Measurements from ENCODE around the gene CATSPER3.
"Not testable (repeated sequence)": the region's sequence is repeated elsewhere in the genome, so short reads cannot be mapped to it uniquely, and the experiment has no call there.

Gene CATSPER3

DNA sequence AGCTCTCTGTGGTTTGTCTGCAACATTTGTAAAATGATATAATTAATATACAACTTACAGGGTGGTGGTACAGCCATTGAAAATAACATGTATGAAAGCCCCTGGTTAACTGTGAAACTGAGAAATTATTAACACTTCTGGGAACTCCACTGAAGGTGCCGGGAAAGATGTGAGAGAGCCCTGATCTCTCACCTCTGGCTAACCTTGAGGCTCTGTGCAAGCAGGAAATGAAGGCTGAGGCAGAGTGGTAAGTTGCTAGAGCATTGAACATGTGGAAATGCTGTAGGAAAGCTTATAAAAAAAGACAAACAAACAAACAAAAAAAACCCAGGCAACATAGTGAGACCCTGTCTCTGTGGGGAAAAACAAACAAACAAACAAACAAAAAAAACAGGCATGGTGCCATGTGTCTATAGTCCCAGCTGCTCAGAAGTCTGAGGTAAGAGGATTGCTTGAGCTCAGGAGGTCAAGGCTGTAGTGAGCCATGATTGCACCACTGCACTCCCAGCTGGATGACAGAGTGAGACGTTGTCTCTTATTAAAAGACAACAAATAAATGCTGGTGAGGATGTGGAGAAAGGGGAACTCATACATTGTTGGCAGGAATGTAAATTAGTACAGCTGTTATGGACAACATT, 7.5 kb downstream of the CATSPER3 start:
- TF ChIP-seq, protein P1, sequence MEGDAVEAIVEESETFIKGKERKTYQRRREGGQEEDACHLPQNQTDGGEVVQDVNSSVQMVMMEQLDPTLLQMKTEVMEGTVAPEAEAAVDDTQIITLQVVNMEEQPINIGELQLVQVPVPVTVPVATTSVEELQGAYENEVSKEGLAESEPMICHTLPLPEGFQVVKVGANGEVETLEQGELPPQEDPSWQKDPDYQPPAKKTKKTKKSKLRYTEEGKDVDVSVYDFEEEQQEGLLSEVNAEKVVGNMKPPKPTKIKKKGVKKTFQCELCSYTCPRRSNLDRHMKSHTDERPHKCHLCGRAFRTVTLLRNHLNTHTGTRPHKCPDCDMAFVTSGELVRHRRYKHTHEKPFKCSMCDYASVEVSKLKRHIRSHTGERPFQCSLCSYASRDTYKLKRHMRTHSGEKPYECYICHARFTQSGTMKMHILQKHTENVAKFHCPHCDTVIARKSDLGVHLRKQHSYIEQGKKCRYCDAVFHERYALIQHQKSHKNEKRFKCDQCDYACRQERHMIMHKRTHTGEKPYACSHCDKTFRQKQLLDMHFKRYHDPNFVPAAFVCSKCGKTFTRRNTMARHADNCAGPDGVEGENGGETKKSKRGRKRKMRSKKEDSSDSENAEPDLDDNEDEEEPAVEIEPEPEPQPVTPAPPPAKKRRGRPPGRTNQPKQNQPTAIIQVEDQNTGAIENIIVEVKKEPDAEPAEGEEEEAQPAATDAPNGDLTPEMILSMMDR (IDR thresholded peaks at IDR 0.05; ENCODE audit: extremely low read depth, missing control alignments), result no peak
- no peak for DNase-seq (ENCODE audit: low spot score)

DNA sequence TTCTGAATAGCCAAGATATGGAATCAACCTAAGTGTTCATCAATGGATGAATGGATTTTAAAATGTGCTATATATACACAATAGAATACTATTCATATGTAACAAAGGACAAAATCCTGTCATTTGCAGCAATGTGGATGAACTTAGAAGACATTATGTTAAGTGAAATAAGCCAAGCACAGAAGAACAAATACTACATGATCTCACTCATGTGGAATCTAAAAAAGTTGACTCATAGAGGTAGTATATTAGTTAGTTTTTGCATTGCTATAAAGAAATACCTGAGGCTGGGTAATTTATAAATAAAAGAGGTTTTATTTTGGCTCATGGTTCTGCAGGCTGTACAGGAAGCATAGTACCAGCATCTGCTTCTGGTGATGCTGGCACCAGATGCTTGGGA, 8.1 kb downstream of the CATSPER3 start:
- TF ChIP-seq, protein P1 (IDR thresholded peaks at IDR 0.05; ENCODE audit: extremely low read depth, missing control alignments), result no peak
- DNase-seq (ENCODE audit: low spot score), result no peak

DNA sequence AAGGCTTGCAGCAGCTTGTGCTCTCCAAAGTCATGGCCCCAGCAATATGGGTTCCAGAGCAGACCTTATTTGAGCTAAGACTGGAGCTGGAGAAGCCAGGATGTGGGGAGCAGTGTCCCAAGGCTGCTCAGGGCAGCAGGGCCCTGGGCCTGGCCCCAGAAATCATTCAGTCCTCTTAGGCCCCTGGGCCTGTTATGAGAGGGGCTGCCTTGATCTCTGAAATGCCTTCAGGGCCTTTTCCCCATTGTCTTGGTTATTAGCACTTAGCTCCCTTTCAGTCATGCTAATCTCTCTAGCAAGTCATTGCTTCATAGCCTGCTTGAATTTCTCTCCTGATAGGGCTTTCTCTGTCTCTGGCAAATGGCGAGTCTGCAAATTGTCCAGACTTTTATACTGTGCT, 9.1 kb downstream of the CATSPER3 start:
- TF ChIP-seq, protein P1 (IDR thresholded peaks at IDR 0.05; ENCODE audit: extremely low read depth, missing control alignments), result no peak
- no peak for DNase-seq (ENCODE audit: low spot score)

DNA sequence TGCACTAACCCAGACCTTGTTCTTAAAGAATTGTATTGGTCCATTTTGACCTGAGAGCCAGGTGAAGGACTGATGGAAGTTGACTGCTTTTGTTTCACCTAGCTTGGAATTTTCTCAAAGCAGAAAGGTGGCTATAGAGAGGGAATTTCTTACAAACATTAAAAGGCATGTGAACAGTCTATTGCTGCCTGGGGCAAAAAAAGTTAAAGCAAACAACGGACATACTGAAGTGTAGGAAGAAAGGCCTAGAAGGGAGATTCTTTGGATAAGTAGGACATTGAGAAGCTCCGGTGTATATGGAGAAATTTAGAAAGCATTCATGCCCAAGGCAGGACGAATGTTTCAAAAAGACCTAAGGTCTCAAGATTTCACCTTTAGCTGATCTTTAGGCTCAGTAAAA, 11.7 kb downstream of the CATSPER3 start:
- TF ChIP-seq, protein P1 (IDR thresholded peaks at IDR 0.05; ENCODE audit: extremely low read depth, missing control alignments), result no peak

DNA sequence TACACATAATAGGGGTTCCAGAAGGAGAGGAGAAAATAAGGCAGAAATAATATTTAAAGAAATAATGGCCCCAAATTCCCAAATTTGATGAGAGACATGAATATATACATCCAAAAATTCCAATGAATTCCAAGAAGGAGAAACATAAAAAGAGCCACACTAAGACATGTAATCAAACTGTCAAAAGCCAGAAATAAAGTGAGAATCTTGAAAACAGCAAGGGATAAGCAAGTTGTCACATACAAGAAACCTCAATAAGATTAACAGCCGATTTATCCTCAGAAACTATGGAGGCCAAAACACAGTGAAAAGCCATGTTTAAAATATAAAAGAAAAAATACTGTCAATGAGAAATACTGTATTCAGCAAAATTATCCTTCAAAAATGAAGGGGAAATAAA, 14.5 kb downstream of the CATSPER3 start:
- TF ChIP-seq, protein P1 (IDR thresholded peaks at IDR 0.05; ENCODE audit: extremely low read depth, missing control alignments), result no peak
- no peak for DNase-seq (ENCODE audit: low spot score)

More for the DNA sequence above, 11.7 kb downstream of the CATSPER3 start:
- no peak for DNase-seq (ENCODE audit: low spot score)

DNA sequence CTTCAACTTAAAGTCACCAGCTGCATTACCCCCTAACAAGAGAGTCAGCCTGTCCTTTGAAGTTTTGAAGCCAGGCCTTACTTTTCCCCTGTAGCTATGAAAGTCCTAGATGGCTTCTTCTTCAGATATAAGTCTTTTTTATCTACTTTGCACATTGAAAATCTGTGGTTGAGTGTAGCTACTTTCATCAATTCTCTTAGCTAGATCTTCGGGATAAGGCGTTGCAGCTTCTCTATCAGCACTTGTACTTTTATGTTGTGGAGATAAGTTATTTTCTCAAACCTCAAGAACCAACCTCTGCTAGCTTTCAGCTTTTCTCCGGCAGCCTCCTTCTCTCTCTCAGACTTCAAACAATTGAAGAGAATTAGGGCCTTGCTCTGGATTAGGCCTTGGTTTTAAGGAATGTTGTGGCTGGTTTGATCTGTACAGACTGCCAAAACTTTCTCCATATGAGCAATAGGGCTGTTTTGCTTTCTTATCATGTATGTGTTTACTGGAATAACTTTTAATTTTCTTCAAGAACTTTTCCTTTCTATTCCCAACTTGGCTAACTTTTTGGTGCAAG, 21.6 kb downstream of the CATSPER3 start:
- no peak for DNase-seq (ENCODE audit: low spot score)
- TF ChIP-seq, protein P1 (IDR thresholded peaks at IDR 0.05; ENCODE audit: extremely low read depth, missing control alignments), result no peak

DNA sequence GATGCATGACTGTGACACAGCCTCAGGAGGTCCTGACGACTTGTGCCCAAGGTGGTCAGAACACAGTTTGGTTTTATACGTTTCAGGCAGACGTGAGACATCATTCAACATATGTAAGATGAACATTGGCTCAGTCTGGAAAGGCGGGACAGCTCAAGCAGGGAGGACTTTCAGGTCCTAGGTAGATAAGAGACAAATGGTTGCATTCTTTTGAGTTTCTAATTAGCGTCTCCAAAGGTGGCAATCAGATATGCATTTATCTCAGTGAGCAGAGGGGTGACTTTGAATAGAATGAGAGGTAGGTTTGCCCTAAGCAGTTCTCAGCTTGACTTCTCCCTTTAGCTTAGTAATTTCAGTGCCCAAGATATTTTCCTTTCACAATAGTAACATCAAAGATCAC, 22.5 kb downstream of the CATSPER3 start:
- not testable (repeated sequence) for DNase-seq (ENCODE audit: low spot score)

DNA sequence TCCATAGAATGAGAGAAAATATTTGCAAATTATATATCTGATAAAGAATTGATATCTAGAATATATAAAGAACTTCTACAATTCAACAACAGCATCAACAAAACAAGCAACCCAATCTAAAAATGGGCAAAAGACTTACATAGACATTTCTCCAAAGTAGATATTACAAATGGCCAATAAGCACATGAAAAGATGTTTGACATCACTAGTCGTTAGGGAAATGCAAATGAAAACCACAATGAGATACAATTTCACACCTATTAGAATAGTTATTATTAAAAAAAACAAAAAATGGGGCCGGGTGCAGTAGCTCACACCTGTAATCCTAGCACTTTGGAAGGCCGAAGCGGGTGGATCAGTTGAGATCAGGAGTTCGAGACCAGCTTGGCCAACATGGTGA, 24.4 kb downstream of the CATSPER3 start:
- TF ChIP-seq, protein P1 (IDR thresholded peaks at IDR 0.05; ENCODE audit: extremely low read depth, missing control alignments), result no peak
- DNase-seq (ENCODE audit: low spot score), result no peak
